Stimulated activated CD4-positive, alpha-beta T cell treated with anti-CD3 and anti-CD28 coated beads, Interleukin-2, amount 100 ng/mL, for 4 hours (primary cell): ENCODE measurements around the gene RPS6KA5.
"Not testable (repeated sequence)": the region's sequence is repeated elsewhere in the genome, so short reads cannot be mapped to it uniquely, and the experiment has no call there.

ENCODE experiments used
- DNase-seq: peaks from one replicate; pipeline ENCODE4 v3.0.0-alpha.2; 2020; ENCODE audit warnings: low read depth

The RPS6KA5 gene

GRCh38 chr14:90985601-90986242 lies 74.7 kb downstream of the RPS6KA5 start:
- DNase-seq = no peak

GRCh38 chr14:90983560-90983959 lies 76.9 kb downstream of the RPS6KA5 start:
- DNase-seq = no peak

DNA sequence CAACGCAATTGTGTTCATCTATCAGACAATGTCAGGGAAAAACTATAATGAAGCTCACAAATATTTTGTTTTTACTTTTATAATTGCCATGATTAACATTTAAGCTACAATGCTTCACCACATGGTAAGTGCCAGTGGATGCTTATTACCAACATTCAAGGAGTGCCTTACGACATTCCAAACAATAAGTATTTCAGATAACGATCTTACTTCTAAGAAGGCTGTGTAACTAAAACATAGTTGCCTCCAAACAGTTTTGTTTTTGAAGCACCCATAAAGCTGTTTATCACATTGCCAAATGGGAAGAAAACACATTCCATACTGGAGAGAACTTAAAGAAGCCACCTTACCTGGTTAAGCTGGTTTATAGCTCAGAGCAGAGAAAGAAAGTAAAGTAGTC lies 78.8 kb downstream of the RPS6KA5 start:
- DNase-seq = no peak

DNA sequence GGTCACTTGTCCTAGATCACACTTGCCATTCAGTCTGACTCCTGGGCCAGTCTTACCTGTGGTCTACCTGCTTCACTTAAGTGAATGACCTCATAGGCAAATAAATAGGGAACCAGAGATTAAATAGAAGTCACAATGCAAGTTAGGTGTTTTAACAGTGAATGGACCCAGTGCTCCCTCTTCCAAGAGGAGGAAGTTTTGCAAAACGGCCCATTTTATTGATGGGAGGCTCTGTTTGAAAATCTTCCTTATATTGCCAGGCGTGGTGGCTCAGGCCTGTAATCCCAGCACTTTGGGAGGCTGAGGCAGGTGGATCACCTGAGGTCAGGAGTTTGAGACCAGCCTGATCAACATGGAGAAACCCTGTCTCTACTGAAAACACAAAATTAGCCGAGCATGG lies 79.8 kb downstream of the RPS6KA5 start:
- not testable (repeated sequence) for DNase-seq

- no peak for DNase-seq
Measured at GRCh38 chr14:90979515-90979914, 80.9 kb downstream of the RPS6KA5 start.

DNA sequence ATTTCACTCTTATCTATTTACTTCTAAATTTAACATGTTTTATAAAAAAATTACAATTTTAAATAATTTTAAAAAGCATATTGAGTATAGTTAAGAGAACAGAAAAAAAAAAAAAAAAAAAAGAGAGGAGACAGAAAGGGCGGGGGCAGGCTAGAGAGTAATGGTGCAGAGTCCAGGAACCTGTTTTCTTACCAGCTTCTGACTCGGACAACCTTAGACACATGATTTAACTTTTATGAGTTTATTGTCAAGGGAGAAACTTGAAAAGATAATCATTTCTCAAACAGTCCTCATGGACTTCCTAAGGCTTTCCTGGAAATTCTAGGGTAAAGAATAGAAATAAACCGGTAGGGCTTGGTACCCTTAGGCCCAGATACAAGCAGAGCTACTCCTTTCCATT lies 84.3 kb downstream of the RPS6KA5 start:
- DNase-seq = no peak

- DNase-seq = no peak
Measured at GRCh38 chr14:90971687-90972086, 88.8 kb downstream of the RPS6KA5 start.

DNA sequence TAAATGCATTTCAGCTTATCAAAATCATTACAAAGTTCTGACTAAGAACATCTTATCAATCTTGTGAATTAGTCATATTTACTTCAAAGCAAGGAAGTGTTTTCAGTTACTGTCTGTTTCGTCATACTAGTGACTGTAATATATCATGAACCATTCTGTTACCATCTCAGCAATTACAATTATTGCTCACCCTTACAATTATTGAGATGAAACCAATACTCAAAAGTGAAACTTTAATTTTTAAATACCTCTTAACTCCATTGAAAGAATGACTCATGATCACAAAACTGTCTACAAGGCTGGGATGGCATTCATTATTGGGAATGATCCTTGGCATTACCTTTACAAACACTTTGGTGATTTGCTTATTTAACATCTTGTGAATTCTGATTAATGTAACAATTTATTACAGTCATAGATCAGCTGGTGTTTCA lies 90.3 kb downstream of the RPS6KA5 start:
- no peak for DNase-seq

DNA sequence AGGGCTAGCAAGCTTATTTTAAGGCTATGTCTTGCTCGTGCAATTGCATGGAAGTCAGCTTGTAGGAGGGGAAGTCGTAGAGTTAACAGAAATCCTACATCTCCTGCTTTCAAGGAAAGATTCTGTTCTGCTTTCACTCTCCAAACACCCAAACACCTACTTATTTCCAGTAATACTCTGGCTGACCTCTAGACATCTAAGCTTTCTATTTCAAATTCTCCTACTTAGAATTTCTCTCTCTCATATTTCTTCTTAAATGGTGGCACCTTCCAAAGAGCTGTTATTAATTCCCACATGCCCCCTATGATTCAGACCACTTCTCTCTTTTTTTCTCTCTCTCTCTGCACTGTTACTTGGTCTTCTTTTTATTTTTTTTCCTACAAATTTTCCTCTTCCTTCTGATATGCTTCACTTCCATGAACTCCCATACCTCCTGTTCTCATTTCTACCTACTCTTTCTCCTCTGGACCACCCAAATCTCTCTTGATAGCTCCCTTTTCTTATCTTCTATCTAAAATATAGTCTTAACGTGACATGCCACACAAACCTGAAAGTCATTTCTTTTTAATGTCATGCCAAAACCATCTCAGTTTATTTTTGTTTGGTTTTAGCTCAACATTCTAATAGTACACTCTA lies 90.8 kb downstream of the RPS6KA5 start:
- DNase-seq = no peak

- no peak for DNase-seq
Measured at GRCh38 chr14:90968025-90968424, 92.4 kb downstream of the RPS6KA5 start.

DNA sequence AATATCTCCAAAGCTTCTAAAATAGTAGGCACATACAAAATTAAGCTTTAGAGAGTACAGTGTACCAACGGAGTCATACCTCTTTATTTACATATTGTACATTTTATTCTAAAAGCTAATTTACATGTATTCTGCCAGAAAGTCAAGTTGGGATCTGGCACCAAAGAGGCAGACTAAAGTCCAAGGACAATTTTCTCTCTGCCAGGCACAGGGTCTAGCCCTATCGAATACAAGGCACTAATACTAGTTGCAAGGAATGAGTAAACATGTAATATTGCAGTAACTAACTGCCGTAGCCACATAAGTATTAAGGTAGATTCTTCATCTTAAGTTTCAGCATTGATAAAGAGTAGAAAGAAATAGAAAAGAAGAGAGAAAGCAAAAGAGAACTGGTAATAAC lies 93.9 kb downstream of the RPS6KA5 start:
- no peak for DNase-seq

GRCh38 chr14:90965765-90966164 lies 94.7 kb downstream of the RPS6KA5 start:
- no peak for DNase-seq

GRCh38 chr14:90963343-90963742 lies 97.1 kb downstream of the RPS6KA5 start:
- DNase-seq = no peak

GRCh38 chr14:90962505-90963109 lies 97.8 kb downstream of the RPS6KA5 start:
- DNase-seq = no peak

- DNase-seq = no peak
Measured at GRCh38 chr14:90960818-90961217, 99.6 kb downstream of the RPS6KA5 start.

- no peak for DNase-seq
Measured at GRCh38 chr14:90959344-90959743, 101.1 kb downstream of the RPS6KA5 start.

- DNase-seq = no peak
Measured at GRCh38 chr14:90956273-90956672, 104.2 kb downstream of the RPS6KA5 start.

DNA sequence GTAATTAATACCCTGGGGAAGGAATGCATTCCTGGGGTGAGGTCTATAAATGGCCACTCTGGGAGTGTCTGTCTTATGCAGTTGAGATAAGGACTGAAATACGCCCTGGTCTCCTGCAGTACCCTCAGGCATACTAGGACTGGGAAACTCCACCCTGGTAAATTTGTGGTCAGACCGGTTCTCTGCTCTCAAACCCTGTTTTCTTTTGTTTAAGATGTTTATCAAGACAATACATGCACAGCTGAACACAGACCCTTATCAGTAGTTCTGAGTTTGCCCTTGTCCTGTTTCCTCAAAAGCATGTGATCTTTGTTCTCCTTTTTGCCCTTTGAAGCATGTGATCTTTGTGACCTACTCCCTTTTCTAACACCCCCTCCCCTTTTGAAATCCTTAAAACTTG lies 106.8 kb downstream of the RPS6KA5 start:
- not testable (repeated sequence) for DNase-seq

GRCh38 chr14:90943367-90943766 lies 117.1 kb downstream of the RPS6KA5 start:
- DNase-seq = no peak

GRCh38 chr14:90942511-90942910 lies 117.9 kb downstream of the RPS6KA5 start:
- DNase-seq = no peak

- no peak for DNase-seq
Measured at GRCh38 chr14:90941706-90942105, 118.7 kb downstream of the RPS6KA5 start.

DNA sequence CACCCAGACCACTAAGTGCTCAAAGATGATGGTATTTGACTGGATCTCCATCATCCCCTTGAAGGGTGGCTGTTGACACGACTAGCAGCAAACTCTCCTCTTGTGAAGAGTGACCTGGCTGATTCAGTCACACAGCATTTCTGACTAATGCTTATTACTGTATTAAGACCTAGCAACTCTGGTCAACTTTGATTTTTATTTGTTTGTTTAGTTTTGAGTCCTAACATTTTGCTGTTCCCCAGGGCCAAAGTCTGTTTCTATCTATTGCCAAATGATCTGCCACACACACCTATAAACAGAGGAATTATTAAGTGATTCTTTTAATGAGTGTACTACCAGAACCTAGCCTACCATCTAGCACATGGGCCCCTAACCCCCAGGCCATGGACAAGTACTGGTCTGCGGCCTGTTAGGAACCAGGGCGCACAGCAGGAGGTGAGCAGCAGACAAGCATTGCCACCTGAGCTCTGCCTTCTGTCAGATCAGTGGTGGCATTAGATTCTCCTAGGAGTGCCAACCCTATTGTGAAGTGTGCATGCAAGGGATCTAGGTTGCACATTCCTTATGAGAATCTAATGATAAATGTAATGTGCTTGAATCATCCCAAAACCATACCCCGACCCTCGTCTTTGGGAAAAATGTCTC lies 120.0 kb downstream of the RPS6KA5 start:
- no peak for DNase-seq

- not testable (repeated sequence) for DNase-seq
Measured at GRCh38 chr14:90939252-90939795, 121.1 kb downstream of the RPS6KA5 start.
